Measurements from ENCODE around the gene C1QTNF9B.

C1QTNF9B gene

DNA sequence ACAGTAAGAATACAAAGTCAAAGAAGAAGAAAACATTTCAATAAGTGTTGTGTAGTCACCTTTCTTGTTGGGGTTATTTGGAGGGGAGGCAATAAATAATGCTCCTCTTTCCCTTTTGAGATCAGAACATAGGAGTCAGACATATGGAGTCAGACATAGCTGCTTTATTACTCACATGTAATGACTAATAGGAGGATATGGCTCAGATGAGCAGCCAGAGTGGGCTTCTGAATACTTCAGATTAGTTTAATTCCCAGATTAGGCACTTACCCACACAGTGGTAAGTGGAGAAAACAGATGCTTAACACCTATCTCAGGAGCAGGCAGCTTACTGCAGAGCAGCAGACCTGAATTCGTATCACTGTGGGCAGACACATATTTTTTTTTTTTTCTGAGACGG is 31.7 kb upstream of the C1QTNF9B start:
- POLR2A ChIA-PET = no interaction called here
- no peaks in the 10 kb centered on the region for H3K36me3 ChIP-seq (ENCODE audit: control insufficient read depth in 4 of 4, insufficient read depth in 4 of 4, low read length in 3 of 4)
- no peak overlapping the region for H3K4me3 ChIP-seq (ENCODE audit: control insufficient read depth in 1 of 7, extremely low read depth in 1 of 7, insufficient read depth in 4 of 7, low read depth in 2 of 7, low read length in 6 of 7)
- WGBS (ENCODE audit: insufficient coverage) = 100% methylated on average over 1 of the region's 2 CpGs
- H3K9me3 ChIP-seq (ENCODE audit: control extremely low read depth in 1 of 5, control insufficient read depth in 4 of 5, insufficient read depth in 2 of 5, low read depth in 1 of 5, low read length in 4 of 5) = no peaks in the 10 kb centered on the region
- no peak overlapping the region for H3K27ac ChIP-seq (ENCODE audit: insufficient read depth in 1 of 2, low read depth in 1 of 2, low read length in 2 of 2, poor library complexity in 1 of 2, severe bottlenecking in 2 of 2)
- peaks cover 0 to 10% (median 2%) of the 10 kb centered on the region in 5 experiments for H3K27me3 ChIP-seq (replicated peaks in 2 of 5; ENCODE audit: control insufficient read depth in 4 of 5, insufficient read depth in 5 of 5, low read length in 4 of 5)
- CTCF ChIA-PET = interaction anchor here (0.6 kb wide), 1 partner anchor 10 kb away, joined by 4 read pairs; no protein-coding TSS in a partner anchor
- H3K4me1 ChIP-seq (ENCODE audit: control extremely low read depth in 1 of 4, control insufficient read depth in 4 of 4, insufficient read depth in 4 of 4, low read length in 3 of 4) = no peaks in the 10 kb centered on the region
- DNase-seq = no peak

- POLR2A ChIA-PET = no interaction called here
- Histone ChIP-seq H3K36me3 (ENCODE audit: control insufficient read depth in 4 of 4, insufficient read depth in 4 of 4, low read length in 3 of 4) (no peaks in the 10 kb centered on the region), H3K27ac (ENCODE audit: insufficient read depth in 1 of 2, low read depth in 1 of 2, low read length in 2 of 2, poor library complexity in 1 of 2, severe bottlenecking in 2 of 2) (no peak overlapping the region), H3K27me3 (replicated peaks in 2 of 5; ENCODE audit: control insufficient read depth in 4 of 5, insufficient read depth in 5 of 5, low read length in 4 of 5) (peaks cover 0 to 4% (median 0%) of the 10 kb centered on the region in 5 experiments), H3K4me3 (ENCODE audit: control insufficient read depth in 1 of 7, extremely low read depth in 1 of 7, insufficient read depth in 4 of 7, low read depth in 2 of 7, low read length in 6 of 7) (no peak overlapping the region), H3K4me1 (ENCODE audit: control extremely low read depth in 1 of 4, control insufficient read depth in 4 of 4, insufficient read depth in 4 of 4, low read length in 3 of 4) (peaks cover 0 to 5% (median 0%) of the 10 kb centered on the region in 4 experiments), H3K9me3 (ENCODE audit: control extremely low read depth in 1 of 5, control insufficient read depth in 4 of 5, insufficient read depth in 2 of 5, low read depth in 1 of 5, low read length in 4 of 5) (no peaks in the 10 kb centered on the region)
- DNase-seq = no peak
- CTCF ChIA-PET = no interaction called here
- WGBS (ENCODE audit: insufficient coverage) = no CpG with 5 or more reads among the region's 1 CpG
These were observed 25.7 kb upstream of the C1QTNF9B start for GRCh38 chr13:23923031-23923430.

DNA sequence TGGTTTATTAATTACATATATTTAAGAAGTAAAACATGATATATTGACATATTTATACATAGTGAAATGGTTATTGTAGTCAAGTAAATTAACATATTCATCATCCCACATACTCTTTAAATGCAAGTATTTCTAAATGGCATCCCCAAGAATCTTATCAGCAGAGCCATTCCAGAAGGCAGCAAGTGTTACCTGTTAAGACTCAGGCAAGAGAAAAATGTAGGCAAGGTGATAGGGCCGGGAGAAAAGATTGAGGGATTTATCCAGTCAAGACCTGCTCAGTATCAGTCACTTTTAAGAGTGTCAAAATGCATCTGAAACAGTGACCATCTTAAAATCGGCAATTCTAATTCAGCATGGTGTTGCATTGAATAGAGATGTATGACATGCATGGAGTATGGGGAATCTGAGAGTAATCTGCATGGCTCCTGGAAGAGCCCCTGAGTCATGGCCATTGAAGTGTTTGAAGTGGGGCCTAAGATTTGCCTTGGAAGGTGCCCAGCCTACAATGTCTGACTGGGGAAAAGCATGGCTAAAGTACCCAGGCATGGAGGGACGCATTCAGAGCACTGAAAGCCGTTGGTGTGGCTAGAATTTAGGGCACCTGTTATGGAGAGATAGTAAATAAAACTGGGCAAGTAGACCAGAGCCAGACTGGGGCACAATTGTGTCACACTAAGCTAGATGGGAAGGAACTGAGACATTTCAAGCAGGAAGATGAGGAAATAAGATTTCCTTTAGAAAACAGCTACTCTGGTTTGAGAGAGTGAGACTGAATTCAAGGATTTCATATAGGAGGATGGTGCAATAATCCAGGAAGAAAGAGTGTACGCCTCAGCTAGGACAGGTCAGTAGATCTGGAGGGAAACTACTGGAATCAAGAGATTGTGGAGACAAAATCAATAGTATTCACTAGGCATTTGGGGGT is 25.0 kb upstream of the C1QTNF9B start:
- Histone ChIP-seq H3K36me3 (ENCODE audit: control insufficient read depth in 4 of 4, insufficient read depth in 4 of 4, low read length in 3 of 4) (no peaks in the 10 kb centered on the region), H3K4me1 (ENCODE audit: control extremely low read depth in 1 of 4, control insufficient read depth in 4 of 4, insufficient read depth in 4 of 4, low read length in 3 of 4) (peaks cover 0 to 5% (median 0%) of the 10 kb centered on the region in 4 experiments), H3K4me3 (ENCODE audit: control insufficient read depth in 1 of 7, extremely low read depth in 1 of 7, insufficient read depth in 4 of 7, low read depth in 2 of 7, low read length in 6 of 7) (no peak overlapping the region), H3K27ac (ENCODE audit: insufficient read depth in 1 of 2, low read depth in 1 of 2, low read length in 2 of 2, poor library complexity in 1 of 2, severe bottlenecking in 2 of 2) (no peak overlapping the region), H3K9me3 (ENCODE audit: control extremely low read depth in 1 of 5, control insufficient read depth in 4 of 5, insufficient read depth in 2 of 5, low read depth in 1 of 5, low read length in 4 of 5) (no peaks in the 10 kb centered on the region), H3K27me3 (replicated peaks in 2 of 5; ENCODE audit: control insufficient read depth in 4 of 5, insufficient read depth in 5 of 5, low read length in 4 of 5) (peaks cover 0 to 4% (median 0%) of the 10 kb centered on the region in 5 experiments)
- ChIA-PET CTCF (interaction anchor here (0.9 to 1.5 kb wide), 2 partner anchors 10 to 35 kb away, joined by 3 read pairs; no protein-coding TSS in a partner anchor), POLR2A (no interaction called here)
- no peak for DNase-seq
- 78% methylated on average over 5 of the region's 5 CpGs for WGBS (ENCODE audit: insufficient coverage)

DNA sequence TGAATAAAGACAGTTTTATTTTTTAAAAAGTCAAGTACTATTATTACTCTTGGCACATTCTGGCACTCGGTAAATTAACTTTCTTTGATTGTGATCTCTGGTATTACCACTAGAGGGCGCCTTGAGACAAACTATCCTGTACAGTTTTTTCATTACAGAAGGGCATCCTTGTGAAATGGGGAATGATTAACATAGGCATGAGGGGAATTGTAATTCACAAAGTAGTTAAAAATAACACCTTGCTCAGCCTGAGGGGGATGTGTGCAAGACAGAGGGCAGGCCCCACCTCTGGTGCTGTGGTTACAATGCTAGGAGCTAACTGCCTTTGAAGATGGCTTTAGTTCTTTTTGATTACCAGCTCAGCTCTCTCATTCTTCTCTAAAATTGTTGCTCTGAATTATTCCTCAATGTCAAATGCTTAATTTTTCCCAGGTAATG is 24.2 kb upstream of the C1QTNF9B start:
- 80% methylated on average over 1 of the region's 2 CpGs for WGBS (ENCODE audit: insufficient coverage)
- Histone ChIP-seq H3K27ac (ENCODE audit: insufficient read depth in 1 of 2, low read depth in 1 of 2, low read length in 2 of 2, poor library complexity in 1 of 2, severe bottlenecking in 2 of 2) (no peak overlapping the region), H3K4me3 (ENCODE audit: control insufficient read depth in 1 of 7, extremely low read depth in 1 of 7, insufficient read depth in 4 of 7, low read depth in 2 of 7, low read length in 6 of 7) (no peak overlapping the region), H3K36me3 (ENCODE audit: control insufficient read depth in 4 of 4, insufficient read depth in 4 of 4, low read length in 3 of 4) (no peaks in the 10 kb centered on the region), H3K9me3 (ENCODE audit: control extremely low read depth in 1 of 5, control insufficient read depth in 4 of 5, insufficient read depth in 2 of 5, low read depth in 1 of 5, low read length in 4 of 5) (no peaks in the 10 kb centered on the region), H3K4me1 (ENCODE audit: control extremely low read depth in 1 of 4, control insufficient read depth in 4 of 4, insufficient read depth in 4 of 4, low read length in 3 of 4) (peaks cover 0 to 5% (median 0%) of the 10 kb centered on the region in 4 experiments), H3K27me3 (replicated peaks in 2 of 5; ENCODE audit: control insufficient read depth in 4 of 5, insufficient read depth in 5 of 5, low read length in 4 of 5) (peaks cover 0 to 4% (median 0%) of the 10 kb centered on the region in 5 experiments)
- peak; percentile 18 to 52 (median 46) for DNase-seq
- ChIA-PET POLR2A (no interaction called here), CTCF (interaction anchor here (0.9 to 1.5 kb wide), 2 partner anchors 11 to 36 kb away, joined by 3 read pairs; no protein-coding TSS in a partner anchor)

DNA sequence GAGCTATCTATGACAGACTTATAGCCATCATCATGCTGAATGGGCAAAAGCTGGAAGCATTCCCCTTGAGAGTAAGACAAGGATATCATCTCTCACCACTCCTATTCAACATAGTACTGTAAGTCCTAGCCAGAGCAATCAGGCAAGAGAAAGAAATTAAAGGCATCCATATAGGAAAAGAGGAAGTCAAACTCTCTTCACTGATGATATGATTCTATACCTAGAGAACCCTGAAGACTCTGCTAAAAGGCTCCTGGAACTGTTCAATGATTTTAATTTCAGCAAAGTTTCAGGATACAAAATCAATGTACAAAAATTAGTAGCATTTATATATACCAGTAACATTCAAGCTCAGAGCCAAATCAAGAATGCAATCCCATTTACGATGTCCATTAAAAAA is 21.7 kb upstream of the C1QTNF9B start:
- Histone ChIP-seq H3K27me3 (replicated peaks in 2 of 5; ENCODE audit: control insufficient read depth in 4 of 5, insufficient read depth in 5 of 5, low read length in 4 of 5) (no peaks in the 10 kb centered on the region), H3K9me3 (ENCODE audit: control extremely low read depth in 1 of 5, control insufficient read depth in 4 of 5, insufficient read depth in 2 of 5, low read depth in 1 of 5, low read length in 4 of 5) (no peaks in the 10 kb centered on the region), H3K36me3 (ENCODE audit: control insufficient read depth in 4 of 4, insufficient read depth in 4 of 4, low read length in 3 of 4) (no peaks in the 10 kb centered on the region), H3K27ac (ENCODE audit: insufficient read depth in 1 of 2, low read depth in 1 of 2, low read length in 2 of 2, poor library complexity in 1 of 2, severe bottlenecking in 2 of 2) (no peak overlapping the region), H3K4me1 (ENCODE audit: control extremely low read depth in 1 of 4, control insufficient read depth in 4 of 4, insufficient read depth in 4 of 4, low read length in 3 of 4) (peaks cover 0 to 5% (median 0%) of the 10 kb centered on the region in 4 experiments), H3K4me3 (ENCODE audit: control insufficient read depth in 1 of 7, extremely low read depth in 1 of 7, insufficient read depth in 4 of 7, low read depth in 2 of 7, low read length in 6 of 7) (no peak overlapping the region)
- POLR2A ChIA-PET = no interaction called here
- CTCF ChIA-PET = interaction anchor here (1.1 to 1.5 kb wide), 2 partner anchors 38 to 46 kb away, joined by 3 to 6 read pairs; no protein-coding TSS in a partner anchor
- no CpG with 5 or more reads among the region's 1 CpG for WGBS (ENCODE audit: insufficient coverage)
- no peak for DNase-seq

DNA sequence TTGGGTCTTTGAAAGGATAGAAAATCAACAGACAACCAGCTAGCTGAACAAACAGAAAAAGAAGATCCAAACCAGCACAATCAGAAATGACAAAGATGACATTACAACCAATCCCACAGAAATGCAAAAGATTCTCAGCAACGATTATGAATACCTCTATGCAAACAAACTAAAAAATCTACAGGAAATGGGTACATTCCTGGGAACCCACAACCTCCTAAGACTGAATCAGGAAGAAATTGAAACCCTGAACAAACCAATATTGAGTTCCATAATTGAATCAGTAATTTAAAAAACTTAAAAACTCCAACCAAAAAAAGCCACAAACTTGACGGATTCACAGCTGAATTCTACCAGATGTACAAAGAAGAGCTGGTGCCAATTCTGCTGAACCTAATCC is 20.9 kb upstream of the C1QTNF9B start:
- Histone ChIP-seq H3K4me1 (ENCODE audit: control extremely low read depth in 1 of 4, control insufficient read depth in 4 of 4, insufficient read depth in 4 of 4, low read length in 3 of 4) (peaks cover 0 to 5% (median 0%) of the 10 kb centered on the region in 4 experiments), H3K27ac (ENCODE audit: insufficient read depth in 1 of 2, low read depth in 1 of 2, low read length in 2 of 2, poor library complexity in 1 of 2, severe bottlenecking in 2 of 2) (no peak overlapping the region), H3K36me3 (ENCODE audit: control insufficient read depth in 4 of 4, insufficient read depth in 4 of 4, low read length in 3 of 4) (no peaks in the 10 kb centered on the region), H3K9me3 (ENCODE audit: control extremely low read depth in 1 of 5, control insufficient read depth in 4 of 5, insufficient read depth in 2 of 5, low read depth in 1 of 5, low read length in 4 of 5) (no peaks in the 10 kb centered on the region), H3K27me3 (replicated peaks in 2 of 5; ENCODE audit: control insufficient read depth in 4 of 5, insufficient read depth in 5 of 5, low read length in 4 of 5) (no peaks in the 10 kb centered on the region), H3K4me3 (ENCODE audit: control insufficient read depth in 1 of 7, extremely low read depth in 1 of 7, insufficient read depth in 4 of 7, low read depth in 2 of 7, low read length in 6 of 7) (no peak overlapping the region)
- DNase-seq = no peak
- ChIA-PET POLR2A (no interaction called here), CTCF (interaction anchor here (1.1 to 1.5 kb wide), 2 partner anchors 38 to 45 kb away, joined by 3 to 6 read pairs; no protein-coding TSS in a partner anchor)
- 100% methylated on average over 1 of the region's 2 CpGs for WGBS (ENCODE audit: insufficient coverage)

GRCh38 chr13:23915308-23915707 is 18.0 kb upstream of the C1QTNF9B start:
- Histone ChIP-seq H3K27ac (ENCODE audit: insufficient read depth in 1 of 2, low read depth in 1 of 2, low read length in 2 of 2, poor library complexity in 1 of 2, severe bottlenecking in 2 of 2) (no peak overlapping the region), H3K4me1 (ENCODE audit: control extremely low read depth in 1 of 4, control insufficient read depth in 4 of 4, insufficient read depth in 4 of 4, low read length in 3 of 4) (no peaks in the 10 kb centered on the region), H3K36me3 (ENCODE audit: control insufficient read depth in 4 of 4, insufficient read depth in 4 of 4, low read length in 3 of 4) (no peaks in the 10 kb centered on the region), H3K27me3 (replicated peaks in 2 of 5; ENCODE audit: control insufficient read depth in 4 of 5, insufficient read depth in 5 of 5, low read length in 4 of 5) (no peaks in the 10 kb centered on the region), H3K4me3 (ENCODE audit: control insufficient read depth in 1 of 7, extremely low read depth in 1 of 7, insufficient read depth in 4 of 7, low read depth in 2 of 7, low read length in 6 of 7) (no peak overlapping the region), H3K9me3 (ENCODE audit: control extremely low read depth in 1 of 5, control insufficient read depth in 4 of 5, insufficient read depth in 2 of 5, low read depth in 1 of 5, low read length in 4 of 5) (no peaks in the 10 kb centered on the region)
- 83% methylated on average over 2 of the region's 3 CpGs for WGBS (ENCODE audit: insufficient coverage)
- ChIA-PET CTCF (interaction anchor here (1.9 kb wide), 1 partner anchor 10 kb away, joined by 4 read pairs; no protein-coding TSS in a partner anchor), POLR2A (no interaction called here)
- DNase-seq = no peak
